Measurements from ENCODE around the gene CSN3.
"Not testable (repeated sequence)": the region's sequence is repeated elsewhere in the genome, so short reads cannot be mapped to it uniquely, and the experiment has no call there.

CSN3 gene

GRCh38 chr4:70242297-70242696, at the start of gene CSN3:
Gene CSN3, plus strand, starts transcription at chr4:70242597. Its CDS starts 2,223 bp downstream, at chr4:70244820.
- DNase-seq: not testable (repeated sequence)

- no peak for DNase-seq
Measured at GRCh38 chr4:70192895-70193294, 49.5 kb upstream of the CSN3 start.

- DNase-seq: no peak
Measured at GRCh38 chr4:70195425-70195824, 47.0 kb upstream of the CSN3 start, which contains the start of gene ODAM. Gene ODAM, plus strand, starts transcription at chr4:70195725. Its CDS starts 819 bp downstream, at chr4:70196544.

- no peak for DNase-seq
Measured at GRCh38 chr4:70196857-70197256, 45.5 kb upstream of the CSN3 start.

GRCh38 chr4:70197842-70198241, 44.6 kb upstream of the CSN3 start:
- DNase-seq: no peak

GRCh38 chr4:70203601-70204000, 38.8 kb upstream of the CSN3 start:
- DNase-seq: no peak

GRCh38 chr4:70212752-70213151, 29.6 kb upstream of the CSN3 start:
- DNase-seq: not testable (repeated sequence)

- not testable (repeated sequence) for DNase-seq
Measured at GRCh38 chr4:70216109-70216508, 26.3 kb upstream of the CSN3 start.

GRCh38 chr4:70216550-70216949, 25.8 kb upstream of the CSN3 start:
- DNase-seq: not testable (repeated sequence)

- not testable (repeated sequence) for DNase-seq
Measured at GRCh38 chr4:70221389-70221788, 21.0 kb upstream of the CSN3 start.

- not testable (repeated sequence) for DNase-seq
Measured at GRCh38 chr4:70221818-70222217, 20.6 kb upstream of the CSN3 start.

- DNase-seq: no peak
Measured at GRCh38 chr4:70225824-70226223, 16.6 kb upstream of the CSN3 start, which contains the start of gene FDCSP. Gene FDCSP, plus strand, starts transcription at chr4:70226124. Its CDS starts 5,071 bp downstream, at chr4:70231195.

- no peak for DNase-seq
Measured at GRCh38 chr4:70236125-70236524, 6.3 kb upstream of the CSN3 start.

GRCh38 chr4:70239131-70239883, 3.1 kb upstream of the CSN3 start:
- no peak for DNase-seq

- no peak for DNase-seq
Measured at GRCh38 chr4:70239884-70240591, 2.4 kb upstream of the CSN3 start.

GRCh38 chr4:70243091-70243490, 694 bp downstream of the CSN3 start:
- no peak for DNase-seq

- no peak for DNase-seq
Measured at GRCh38 chr4:70251250-70251944, 9.0 kb downstream of the CSN3 start.

GRCh38 chr4:70251945-70252277, 9.5 kb downstream of the CSN3 start:
- DNase-seq: no peak

- DNase-seq: peak; percentile 22
Measured at GRCh38 chr4:70269674-70270073, 27.3 kb downstream of the CSN3 start.

GRCh38 chr4:70277121-70277520, 34.7 kb downstream of the CSN3 start:
- DNase-seq: no peak

GRCh38 chr4:70280567-70280966, 38.2 kb downstream of the CSN3 start:
- no peak for DNase-seq

- no peak for DNase-seq
Measured at GRCh38 chr4:70288651-70289050, 46.3 kb downstream of the CSN3 start.

- DNase-seq: no peak
Measured at GRCh38 chr4:70291341-70291740, 48.9 kb downstream of the CSN3 start.

GRCh38 chr4:70297576-70297975, 55.2 kb downstream of the CSN3 start:
- no peak for DNase-seq

Data from hematopoietic multipotent progenitor cell treated with erythropoietin and hydrocortisone succinate and interleukin-3 and kit ligand, for 4 days (in vitro differentiated cells).